AG09309 (cell line): ENCODE results near the gene INPP5A.

ENCODE experiments used
- DNase-seq: peaks from one replicate; pipeline ENCODE4 v3.0.0-alpha.2; 2010; ENCODE audit warnings: low read depth
- H3K4me3 ChIP-seq: 2 replicates; pipeline ENCODE4 v1.5.1; 2011; ENCODE audit warnings: mild to moderate bottlenecking, low read depth, low read length, moderate library complexity; ENCODE audit not compliant: control insufficient read depth
- TF ChIP-seq, protein P1 (sequence below): IDR thresholded peaks from 2 replicates; pipeline ENCODE4 v1.5.1; 2011; ENCODE audit warnings: mild to moderate bottlenecking, low read depth, low read length, inconsistent platforms; ENCODE audit not compliant: insufficient read depth, control insufficient read depth; ENCODE audit errors: missing control alignments

The INPP5A gene

GRCh38 chr10:132562916-132563456 is 25.4 kb downstream of the INPP5A start:
- no peak overlapping the region for H3K4me3 ChIP-seq
- no peak for DNase-seq
- TF ChIP-seq, protein P1, sequence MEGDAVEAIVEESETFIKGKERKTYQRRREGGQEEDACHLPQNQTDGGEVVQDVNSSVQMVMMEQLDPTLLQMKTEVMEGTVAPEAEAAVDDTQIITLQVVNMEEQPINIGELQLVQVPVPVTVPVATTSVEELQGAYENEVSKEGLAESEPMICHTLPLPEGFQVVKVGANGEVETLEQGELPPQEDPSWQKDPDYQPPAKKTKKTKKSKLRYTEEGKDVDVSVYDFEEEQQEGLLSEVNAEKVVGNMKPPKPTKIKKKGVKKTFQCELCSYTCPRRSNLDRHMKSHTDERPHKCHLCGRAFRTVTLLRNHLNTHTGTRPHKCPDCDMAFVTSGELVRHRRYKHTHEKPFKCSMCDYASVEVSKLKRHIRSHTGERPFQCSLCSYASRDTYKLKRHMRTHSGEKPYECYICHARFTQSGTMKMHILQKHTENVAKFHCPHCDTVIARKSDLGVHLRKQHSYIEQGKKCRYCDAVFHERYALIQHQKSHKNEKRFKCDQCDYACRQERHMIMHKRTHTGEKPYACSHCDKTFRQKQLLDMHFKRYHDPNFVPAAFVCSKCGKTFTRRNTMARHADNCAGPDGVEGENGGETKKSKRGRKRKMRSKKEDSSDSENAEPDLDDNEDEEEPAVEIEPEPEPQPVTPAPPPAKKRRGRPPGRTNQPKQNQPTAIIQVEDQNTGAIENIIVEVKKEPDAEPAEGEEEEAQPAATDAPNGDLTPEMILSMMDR = no peak

DNA sequence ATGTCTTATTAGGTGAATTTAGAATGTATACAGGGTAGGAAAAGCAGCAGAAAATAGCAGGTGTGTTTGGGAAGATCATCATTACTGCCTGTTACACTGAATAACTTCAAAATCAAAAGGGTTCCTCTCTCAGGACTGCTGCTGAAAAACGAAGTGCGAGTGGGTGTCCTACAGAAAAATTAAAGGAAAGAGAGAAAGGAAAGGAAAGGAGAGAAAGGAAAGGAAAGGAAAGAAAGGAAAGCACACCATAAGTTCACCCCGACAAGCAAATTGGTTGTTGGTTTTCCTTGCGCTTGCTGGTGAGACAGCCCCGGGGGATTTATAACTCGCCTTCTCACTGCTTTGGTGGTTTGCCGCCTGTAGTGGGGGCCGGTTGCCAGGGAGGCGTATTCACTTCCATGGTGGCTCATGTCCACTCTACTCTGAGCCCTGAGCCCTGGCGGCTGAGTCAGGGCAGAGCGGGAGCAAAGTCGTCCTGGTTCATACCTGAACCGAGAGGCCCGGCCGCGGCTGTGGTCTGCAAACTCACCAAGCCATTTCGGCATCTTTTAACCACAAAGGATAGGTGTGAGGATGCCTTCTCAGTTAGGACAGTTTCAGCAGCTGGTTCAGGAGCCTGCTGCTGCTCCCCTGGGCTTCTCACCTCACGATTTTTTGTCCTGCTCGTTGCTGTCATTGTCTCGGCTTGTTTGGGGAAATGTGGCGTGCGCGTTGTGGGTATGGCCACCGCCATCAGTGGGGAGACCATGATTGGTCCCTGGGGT is 26.1 kb downstream of the INPP5A start:
- no peak overlapping the region for H3K4me3 ChIP-seq
- TF ChIP-seq, protein P1 = peak; percentile 29
- peak; percentile 25 for DNase-seq

- TF ChIP-seq, protein P1 = no peak
- H3K4me3 ChIP-seq = no peak overlapping the region
- DNase-seq = no peak
Measured at GRCh38 chr10:132564249-132564605, 26.6 kb downstream of the INPP5A start.

DNA sequence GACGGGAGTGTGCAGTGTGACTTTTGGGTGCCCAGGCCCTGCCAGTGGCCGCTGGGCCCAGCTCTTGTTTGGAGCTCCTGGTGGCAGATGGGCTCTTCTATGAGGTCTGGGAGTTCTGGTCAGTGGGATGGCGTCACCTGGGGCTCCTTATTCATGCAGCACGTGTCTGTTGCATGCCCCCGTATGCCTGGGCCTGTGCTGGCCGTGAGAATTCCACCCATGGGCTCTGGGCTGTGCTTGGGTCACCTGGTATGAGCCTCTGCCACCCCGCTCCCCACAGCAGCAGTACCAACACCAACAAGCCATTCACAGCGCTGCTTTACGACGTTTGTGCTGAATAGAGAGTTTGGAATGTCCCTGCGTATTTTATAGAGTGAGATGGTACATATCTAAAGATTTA is 27.1 kb downstream of the INPP5A start:
- H3K4me3 ChIP-seq = no peak overlapping the region
- TF ChIP-seq, protein P1 = no peak
- no peak for DNase-seq

GRCh38 chr10:132565516-132566209 is 28.1 kb downstream of the INPP5A start:
- TF ChIP-seq, protein P1 = no peak
- DNase-seq = no peak
- no peak overlapping the region for H3K4me3 ChIP-seq

DNA sequence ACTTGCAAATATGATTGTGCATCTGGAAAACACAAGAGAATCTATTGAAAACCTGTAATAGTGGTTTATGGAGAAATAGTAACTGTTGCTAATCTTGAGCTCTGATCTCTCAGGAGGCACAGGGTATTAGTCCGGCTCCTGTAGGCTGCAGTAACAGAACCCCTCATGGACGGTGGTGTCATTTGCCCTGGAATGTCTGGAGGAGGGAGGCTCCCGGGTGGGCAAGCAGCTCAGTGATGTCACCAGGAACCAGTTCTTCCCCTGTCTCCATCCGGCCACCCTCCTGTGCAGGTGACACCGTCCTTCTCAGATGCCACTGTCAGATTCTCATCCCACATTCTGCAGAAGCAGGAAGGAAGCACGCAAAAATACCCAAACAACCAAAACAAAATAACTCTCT is 29.3 kb downstream of the INPP5A start:
- H3K4me3 ChIP-seq = no peak overlapping the region
- no peak for DNase-seq
- TF ChIP-seq, protein P1 = no peak
